ENCODE data around the gene TRAP1.
A peak's percentile ranks its signal among the peaks of the same experiment; 100 is the strongest.

Gene TRAP1

GRCh38 chr16:3717235-3718018 is at the start of gene TRAP1:
TRAP1 (minus strand) TSS chr16:3717524; CDS start chr16:3717508, 16 bp downstream.
- peak; percentile 79 for DNase-seq

- DNase-seq, result no peak
Observed at GRCh38 chr16:3766177-3766576, 48.9 kb upstream of the TRAP1 start.

GRCh38 chr16:3764409-3764808 is 47.1 kb upstream of the TRAP1 start:
- DNase-seq, result no peak

- DNase-seq, result no peak
Observed at GRCh38 chr16:3762107-3762750, 44.9 kb upstream of the TRAP1 start.

GRCh38 chr16:3761375-3762106 is 44.2 kb upstream of the TRAP1 start:
- no peak for DNase-seq

GRCh38 chr16:3760518-3760917 is 43.2 kb upstream of the TRAP1 start:
- no peak for DNase-seq

GRCh38 chr16:3759736-3760135 is 42.4 kb upstream of the TRAP1 start:
- no peak for DNase-seq

GRCh38 chr16:3756113-3756512 is 38.8 kb upstream of the TRAP1 start:
- no peak for DNase-seq

- no peak for DNase-seq
Observed at GRCh38 chr16:3755249-3755648, 37.9 kb upstream of the TRAP1 start.

GRCh38 chr16:3754772-3755171 is 37.4 kb upstream of the TRAP1 start:
- no peak for DNase-seq

GRCh38 chr16:3754081-3754703 is 36.9 kb upstream of the TRAP1 start:
- DNase-seq, result no peak

GRCh38 chr16:3752984-3753383 is 35.7 kb upstream of the TRAP1 start:
- no peak for DNase-seq

GRCh38 chr16:3751878-3752277 is 34.6 kb upstream of the TRAP1 start:
- DNase-seq, result no peak

GRCh38 chr16:3748307-3748706 is 31.0 kb upstream of the TRAP1 start:
- DNase-seq, result no peak

- no peak for DNase-seq
Observed at GRCh38 chr16:3745751-3746355, 28.5 kb upstream of the TRAP1 start.

- no peak for DNase-seq
Observed at GRCh38 chr16:3744018-3744417, 26.7 kb upstream of the TRAP1 start.

- no peak for DNase-seq
Observed at GRCh38 chr16:3740934-3741333, 23.6 kb upstream of the TRAP1 start.

GRCh38 chr16:3740186-3740585 is 22.9 kb upstream of the TRAP1 start:
- DNase-seq, result no peak

- no peak for DNase-seq
Observed at GRCh38 chr16:3739636-3740035, 22.3 kb upstream of the TRAP1 start.

- DNase-seq, result no peak
Observed at GRCh38 chr16:3738541-3738940, 21.2 kb upstream of the TRAP1 start.

- DNase-seq, result no peak
Observed at GRCh38 chr16:3738128-3738527, 20.8 kb upstream of the TRAP1 start.

- DNase-seq, result no peak
Observed at GRCh38 chr16:3737181-3737580, 19.9 kb upstream of the TRAP1 start.

GRCh38 chr16:3736116-3736515 is 18.8 kb upstream of the TRAP1 start:
- DNase-seq, result no peak
